Astrocyte of the spinal cord (primary cell): Measurements from ENCODE around the gene ACAP1.

ENCODE experiments used
- DNase-seq: peaks from one replicate; pipeline ENCODE4 v3.0.0; 2011; ENCODE audit warnings: low read depth, low spot score
- H3K4me3 ChIP-seq: 2 replicates; pipeline ENCODE4 v1.5.1; 2011; ENCODE audit warnings: low read depth, mild to moderate bottlenecking, low read length, moderate library complexity
- CTCF ChIP-seq: IDR thresholded peaks from 2 replicates; pipeline ENCODE4 v1.5.1; 2012; ENCODE audit warnings: low read depth, mild to moderate bottlenecking, low read length, inconsistent platforms
- in situ Hi-C: cut with HindIII; loops from 2 replicates; pipeline ENCODE4 v1.10.0; 2017; ENCODE audit warnings: low sequenced_read_pairs

The ACAP1 gene

GRCh38 chr17:7380321-7380720, 44.0 kb downstream of the ACAP1 start:
- no peak for DNase-seq

GRCh38 chr17:7380855-7381683, 44.7 kb downstream of the ACAP1 start, which contains the start of gene TNK1:
TSS of gene TNK1 (plus strand) at chr17:7381089. CDS start at chr17:7382927, 1,838 bp downstream.
- TF ChIP-seq CTCF, result no peak
- no peak for DNase-seq
- no peak within 1 kb of the TSS for H3K4me3 ChIP-seq
- in situ Hi-C loops, result no loop called here

More at GRCh38 chr17:7380321-7380720, 44.0 kb downstream of the ACAP1 start:
- H3K4me3 ChIP-seq, result no peak overlapping the region
- in situ Hi-C loops, result no loop called here
- no peak for TF ChIP-seq CTCF

DNA sequence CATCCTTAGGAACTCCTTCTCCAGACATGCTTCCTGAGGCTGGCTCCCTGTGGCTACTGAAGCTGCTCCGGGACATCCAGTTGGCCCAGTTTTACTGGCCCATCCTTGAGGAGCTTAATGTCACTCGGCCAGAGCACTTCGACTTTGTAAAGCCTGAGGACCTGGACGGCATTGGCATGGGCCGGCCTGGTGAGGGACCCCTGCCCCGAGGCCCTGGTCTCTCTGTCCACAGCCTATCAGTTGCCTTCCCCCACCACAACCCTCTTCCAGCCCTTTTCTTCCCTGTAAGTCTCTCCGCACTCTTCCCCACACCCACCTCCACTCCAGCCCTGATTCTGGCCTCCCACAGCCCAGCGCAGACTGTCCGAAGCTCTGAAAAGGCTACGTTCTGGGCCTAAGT, 46.6 kb downstream of the ACAP1 start:
- DNase-seq, result no peak
- in situ Hi-C loops, result no loop called here
- TF ChIP-seq CTCF, result no peak
- H3K4me3 ChIP-seq, result no peak overlapping the region

DNA sequence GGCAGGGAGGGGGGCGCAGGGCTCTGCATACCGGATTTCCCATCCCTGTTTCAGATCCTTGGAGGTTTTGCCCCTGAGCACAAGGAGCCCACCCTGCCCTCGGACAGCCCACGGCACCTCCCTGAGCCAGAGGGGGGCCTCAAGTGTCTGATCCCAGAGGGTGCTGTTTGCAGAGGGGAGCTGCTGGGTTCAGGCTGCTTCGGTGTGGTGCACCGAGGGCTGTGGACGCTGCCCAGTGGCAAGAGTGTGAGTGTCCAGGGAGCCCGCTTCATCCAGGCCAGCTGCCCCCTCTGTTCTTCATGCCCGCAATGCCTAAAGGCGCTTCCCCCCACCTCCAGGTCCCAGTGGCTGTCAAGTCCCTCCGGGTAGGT, 47.0 kb downstream of the ACAP1 start:
- no peak for DNase-seq
- no peak overlapping the region for H3K4me3 ChIP-seq
- no peak for TF ChIP-seq CTCF
- in situ Hi-C loops, result no loop called here

DNA sequence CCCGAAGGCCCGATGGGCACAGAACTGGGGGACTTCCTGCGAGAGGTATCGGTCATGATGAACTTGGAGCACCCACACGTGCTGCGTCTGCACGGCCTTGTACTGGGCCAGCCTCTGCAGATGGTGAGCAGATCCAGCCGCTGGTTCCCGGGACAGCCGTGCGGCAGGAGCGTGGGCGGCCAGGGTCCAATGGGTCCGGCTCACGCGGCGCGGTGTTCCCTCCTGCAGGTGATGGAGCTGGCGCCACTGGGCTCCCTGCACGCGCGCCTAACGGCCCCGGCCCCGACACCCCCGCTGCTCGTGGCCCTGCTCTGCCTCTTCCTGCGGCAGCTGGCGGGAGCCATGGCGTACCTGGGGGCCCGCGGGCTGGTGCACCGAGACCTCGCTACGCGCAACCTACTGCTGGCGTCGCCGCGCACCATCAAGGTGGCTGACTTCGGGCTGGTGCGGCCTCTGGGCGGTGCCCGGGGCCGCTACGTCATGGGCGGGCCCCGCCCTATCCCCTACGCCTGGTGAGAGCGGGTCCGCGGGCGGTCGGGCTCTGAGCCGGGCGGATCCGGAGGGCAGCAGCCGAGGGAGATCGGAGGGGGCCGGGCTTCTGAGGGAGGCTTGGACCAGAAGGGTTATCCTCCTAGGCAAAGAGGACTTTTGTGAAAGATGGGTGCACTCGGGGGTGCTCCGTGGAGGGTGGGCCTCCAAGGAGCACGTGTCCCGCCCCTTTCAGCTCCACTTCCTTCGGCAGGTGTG, 47.6 kb downstream of the ACAP1 start:
- TF ChIP-seq CTCF, result no peak
- in situ Hi-C loops, result no loop called here
- DNase-seq, result peak; percentile 18
- H3K4me3 ChIP-seq, result peak overlapping the region; percentile 36

DNA sequence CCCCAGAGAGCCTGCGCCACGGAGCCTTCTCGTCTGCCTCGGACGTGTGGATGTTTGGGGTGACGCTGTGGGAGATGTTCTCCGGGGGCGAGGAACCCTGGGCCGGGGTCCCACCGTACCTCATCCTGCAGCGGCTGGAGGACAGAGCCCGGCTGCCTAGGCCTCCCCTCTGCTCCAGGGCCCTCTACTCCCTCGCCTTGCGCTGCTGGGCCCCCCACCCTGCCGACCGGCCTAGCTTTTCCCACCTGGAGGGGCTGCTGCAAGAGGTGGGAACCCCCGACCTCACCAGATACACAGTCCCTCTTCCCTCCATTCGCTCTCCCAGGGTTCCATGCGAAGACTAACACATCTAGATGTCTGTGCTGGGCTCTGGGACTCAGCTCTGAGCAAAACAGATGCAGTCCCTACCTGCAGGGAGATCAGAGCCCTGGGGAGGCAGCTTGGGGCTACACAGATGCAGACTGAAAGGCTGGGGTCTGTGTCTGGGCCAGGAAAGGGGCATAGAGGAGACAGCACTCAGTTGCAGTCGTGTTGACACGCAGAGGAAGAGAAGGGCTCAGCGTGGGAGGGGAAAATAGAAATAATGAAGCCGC, 48.3 kb downstream of the ACAP1 start:
- TF ChIP-seq CTCF, result no peak
- in situ Hi-C loops, result no loop called here
- peak overlapping the region; percentile 36 for H3K4me3 ChIP-seq
- no peak for DNase-seq
